Measurements from ENCODE around the gene ABCC11. TPM values are rescaled to one million over a fixed set of nuclear protein-coding genes. Genes with fewer than 3 reads are reported as not detected.
A peak's percentile ranks its signal among the peaks of the same experiment; 100 is the strongest.

Gene ABCC11
- polyA plus RNA-seq (2011; rRNA removed) (0.21 and 0.22 TPM in 2 replicates), polyA plus RNA-seq (2017; fragmentation: RNase III; extraction: RNeasy Plus Mini Kit Qiagen cat#74134 plus additional on column Dnase treatment) (0.05 to 0.19 TPM (median 0.09 TPM) in 3 replicates), polyA minus RNA-seq (2011; rRNA and poly(A)+ RNA removed) (0.10 and 0.83 TPM in 2 replicates)
- 0.05 and 0.08 TPM in 2 replicates for polyA plus RNA-seq (2012; cell fraction: cytosol; rRNA removed)
- 0.18 and 0.24 TPM in 2 replicates for polyA plus RNA-seq (2012; cell fraction: nucleus; rRNA removed)

- no peak for DNase-seq (ENCODE audit: low read depth in 1 of 2, low spot score in 1 of 2)
- peaks cover 13% of the 10 kb centered on the region for H3K4me1 ChIP-seq
- no peak within 1 kb of the TSS for H3K27ac ChIP-seq
- no peak for FAIRE-seq
- CTCF ChIA-PET: interaction anchor here (0.7 to 1.3 kb wide), 3 partner anchors 242 to 383 kb away, joined by 3 to 4 read pairs (median 4); no protein-coding TSS in a partner anchor
- no peaks in the 10 kb centered on the region for H3K9me3 ChIP-seq
- no peak for ATAC-seq
- peak within 1 kb of the TSS; percentile 93; the same call in 2 of the 3 replicates for H3K4me2 ChIP-seq
- POLR2A ChIA-PET: no interaction called here
- no peak within 1 kb of the TSS for H3K4me3 ChIP-seq
- TF ChIP-seq ZFP36 (IDR thresholded peaks at IDR 0.05; ENCODE audit: borderline replicate concordance, partially characterized antibody) (no peak), EHF (CRISPR knock-in tag; IDR thresholded peaks at IDR 0.05) (no peak), ZNF302 (CRISPR knock-in tag; IDR thresholded peaks at IDR 0.05) (no peak), RCOR1 (IDR thresholded peaks at IDR 0.05; ENCODE audit: low read depth, low read length) (no peak), RFX5 (IDR thresholded peaks at IDR 0.05) (no peak), HOXA7 (CRISPR knock-in tag; IDR thresholded peaks at IDR 0.05) (no peak), EP300 (IDR thresholded peaks at IDR 0.05) (no peak), KDM1A (IDR thresholded peaks at IDR 0.05; ENCODE audit: low read depth) (no peak), KDM5A (IDR thresholded peaks at IDR 0.05) (no peak)
- TF ChIP-seq, protein P1, sequence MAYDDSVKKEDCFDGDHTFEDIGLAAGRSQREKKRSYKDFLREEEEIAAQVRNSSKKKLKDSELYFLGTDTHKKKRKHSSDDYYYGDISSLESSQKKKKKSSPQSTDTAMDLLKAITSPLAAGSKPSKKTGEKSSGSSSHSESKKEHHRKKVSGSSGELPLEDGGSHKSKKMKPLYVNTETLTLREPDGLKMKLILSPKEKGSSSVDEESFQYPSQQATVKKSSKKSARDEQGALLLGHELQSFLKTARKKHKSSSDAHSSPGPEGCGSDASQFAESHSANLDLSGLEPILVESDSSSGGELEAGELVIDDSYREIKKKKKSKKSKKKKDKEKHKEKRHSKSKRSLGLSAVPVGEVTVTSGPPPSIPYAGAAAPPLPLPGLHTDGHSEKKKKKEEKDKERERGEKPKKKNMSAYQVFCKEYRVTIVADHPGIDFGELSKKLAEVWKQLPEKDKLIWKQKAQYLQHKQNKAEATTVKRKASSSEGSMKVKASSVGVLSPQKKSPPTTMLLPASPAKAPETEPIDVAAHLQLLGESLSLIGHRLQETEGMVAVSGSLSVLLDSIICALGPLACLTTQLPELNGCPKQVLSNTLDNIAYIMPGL (CRISPR knock-in tag; IDR thresholded peaks at IDR 0.05; ENCODE audit: borderline replicate concordance): no peak
- TF ChIP-seq, protein P2, sequence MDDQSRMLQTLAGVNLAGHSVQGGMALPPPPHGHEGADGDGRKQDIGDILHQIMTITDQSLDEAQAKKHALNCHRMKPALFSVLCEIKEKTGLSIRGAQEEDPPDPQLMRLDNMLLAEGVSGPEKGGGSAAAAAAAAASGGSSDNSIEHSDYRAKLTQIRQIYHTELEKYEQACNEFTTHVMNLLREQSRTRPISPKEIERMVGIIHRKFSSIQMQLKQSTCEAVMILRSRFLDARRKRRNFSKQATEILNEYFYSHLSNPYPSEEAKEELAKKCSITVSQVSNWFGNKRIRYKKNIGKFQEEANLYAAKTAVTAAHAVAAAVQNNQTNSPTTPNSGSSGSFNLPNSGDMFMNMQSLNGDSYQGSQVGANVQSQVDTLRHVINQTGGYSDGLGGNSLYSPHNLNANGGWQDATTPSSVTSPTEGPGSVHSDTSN (IDR thresholded peaks at IDR 0.05): no peak
- WGBS (ENCODE audit: missing lambda C conversion rate): 65% methylated on average over 4 of the region's 4 CpGs
These were observed at the start of gene ABCC11 for GRCh38 chr16:48247311-48247710. TSS of gene ABCC11 (minus strand) at chr16:48247539. CDS start at chr16:48231921, 15,618 bp downstream.

- 93% methylated on average over 1 of the region's 1 CpG for WGBS (ENCODE audit: missing lambda C conversion rate)
- FAIRE-seq (no peak), DNase-seq (ENCODE audit: low read depth in 1 of 2, low spot score in 1 of 2) (no peak), ATAC-seq (no peak)
- peaks cover 9% of the 10 kb centered on the region; the same call in 2 of the 3 replicates for H3K4me1 ChIP-seq
- H3K27ac ChIP-seq: no peak overlapping the region
- TF ChIP-seq NR3C1 (IDR thresholded peaks at IDR 0.05) (no peak), HOXA7 (CRISPR knock-in tag; IDR thresholded peaks at IDR 0.05) (no peak), ZC3H11A (IDR thresholded peaks at IDR 0.05) (no peak), CTCF (IDR thresholded peaks at IDR 0.05) (no peak)
- no peak overlapping the region for H3K4me2 ChIP-seq
- H3K4me3 ChIP-seq: no peak overlapping the region
- ChIA-PET CTCF (no interaction called here), POLR2A (no interaction called here)
- H3K9me3 ChIP-seq: no peaks in the 10 kb centered on the region
These were observed 48.3 kb upstream of the ABCC11 start for GRCh38 chr16:48295488-48296281.

DNA sequence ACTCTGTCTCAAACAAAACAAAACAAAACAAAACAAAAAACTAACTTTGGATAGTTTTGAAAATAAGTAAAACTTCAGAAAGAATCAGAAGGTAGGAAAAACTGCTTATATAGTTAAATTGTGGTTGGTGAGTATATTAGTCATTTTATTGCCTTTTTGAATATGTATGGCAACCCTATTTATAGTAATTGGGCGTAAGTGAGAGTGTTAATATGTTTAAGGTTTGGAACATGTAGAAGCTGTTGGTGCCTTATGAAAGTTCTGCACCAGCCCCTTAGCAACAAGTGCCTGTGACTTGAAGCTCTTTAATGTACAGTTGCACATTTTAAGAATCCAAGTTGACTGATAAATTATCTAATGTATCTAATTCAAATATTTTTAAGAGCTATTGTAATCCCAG lies 47.4 kb upstream of the ABCC11 start:
- Histone ChIP-seq H3K9me3 (no peaks in the 10 kb centered on the region), H3K27ac (no peak overlapping the region), H3K4me1 (no peaks in the 10 kb centered on the region; the same call in 2 of the 3 replicates), H3K4me2 (no peak overlapping the region), H3K4me3 (no peak overlapping the region)
- DNase-seq (ENCODE audit: low read depth in 1 of 2, low spot score in 1 of 2) (no peak), ATAC-seq (no peak), FAIRE-seq (no peak)
- WGBS (ENCODE audit: missing lambda C conversion rate): 89% methylated on average over 1 of the region's 1 CpG
- ChIA-PET CTCF (no interaction called here), POLR2A (no interaction called here)
- TF ChIP-seq MAFK (IDR thresholded peaks at IDR 0.05; ENCODE audit: partially characterized antibody) (no peak), BHLHE40 (IDR thresholded peaks at IDR 0.05; ENCODE audit: low read depth, low read length) (no peak), KDM5A (IDR thresholded peaks at IDR 0.05) (no peak), ZNF302 (CRISPR knock-in tag; IDR thresholded peaks at IDR 0.05) (no peak), ZSCAN20 (CRISPR knock-in tag; IDR thresholded peaks at IDR 0.05) (no peak), CHD4 (IDR thresholded peaks at IDR 0.05; ENCODE audit: borderline replicate concordance) (no peak), NFE2L2 (conservative IDR thresholded peaks at IDR 0.05; ENCODE audit: low read length) (no peak), CBX8 (IDR thresholded peaks at IDR 0.05) (no peak), EP300 (IDR thresholded peaks at IDR 0.05) (no peak), JUN (IDR thresholded peaks at IDR 0.05) (no peak), PHF8 (IDR thresholded peaks at IDR 0.05; ENCODE audit: borderline replicate concordance, low read depth) (no peak), HOXB13 (CRISPR knock-in tag; IDR thresholded peaks at IDR 0.05; ENCODE audit: low read depth) (no peak), RCOR1 (IDR thresholded peaks at IDR 0.05; ENCODE audit: low read depth, low read length) (no peak), RFX5 (IDR thresholded peaks at IDR 0.05) (no peak), SREBF2 (IDR thresholded peaks at IDR 0.05) (no peak), RAD21 (conservative IDR thresholded peaks at IDR 0.05 in 1 of 2, IDR thresholded peaks at IDR 0.05 in 1 of 2) (no peak), POLR2AphosphoS2 (conservative IDR thresholded peaks at IDR 0.05; ENCODE audit: low read length) (no peak)
- TF ChIP-seq, protein P3, sequence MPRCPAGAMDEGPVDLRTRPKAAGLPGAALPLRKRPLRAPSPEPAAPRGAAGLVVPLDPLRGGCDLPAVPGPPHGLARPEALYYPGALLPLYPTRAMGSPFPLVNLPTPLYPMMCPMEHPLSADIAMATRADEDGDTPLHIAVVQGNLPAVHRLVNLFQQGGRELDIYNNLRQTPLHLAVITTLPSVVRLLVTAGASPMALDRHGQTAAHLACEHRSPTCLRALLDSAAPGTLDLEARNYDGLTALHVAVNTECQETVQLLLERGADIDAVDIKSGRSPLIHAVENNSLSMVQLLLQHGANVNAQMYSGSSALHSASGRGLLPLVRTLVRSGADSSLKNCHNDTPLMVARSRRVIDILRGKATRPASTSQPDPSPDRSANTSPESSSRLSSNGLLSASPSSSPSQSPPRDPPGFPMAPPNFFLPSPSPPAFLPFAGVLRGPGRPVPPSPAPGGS (IDR thresholded peaks at IDR 0.05): no peak
